Activated CD4-positive, alpha-beta T cell treated with anti-CD3 and anti-CD28 coated beads, Interleukin-2, amount 10 ng/mL, durations not matched to agents 7 days and 5 days (primary cell): ENCODE results near the gene DNAH17. TPM values are rescaled to one million over a fixed set of nuclear protein-coding genes. Genes with fewer than 3 reads are reported as not detected.

ENCODE experiments used
- CTCF ChIA-PET: fragments of 350-600 bp; sonication (Branson Sonifier 250); formaldehyde crosslinking; loops from one replicate; lab custom pipeline; 2021; ENCODE audit warnings: antibody characterized with exemption; lab: Charles Lee
- POLR2A ChIA-PET: fragments of 350-600 bp; sonication (Branson Sonifier 250); formaldehyde crosslinking; loops from one replicate; lab custom pipeline; 2021; ENCODE audit warnings: antibody characterized with exemption; lab: Charles Lee
- DNase-seq: peaks from one replicate; pipeline ENCODE4 v3.0.0-alpha.2; 2020
- H3K27ac Mint-ChIP-seq: one replicate; pipeline ENCODE4 v1.8.0; 2021; ENCODE audit warnings: mild to moderate bottlenecking, moderate library complexity, mixed read lengths
- H3K27me3 Mint-ChIP-seq: one replicate; pipeline ENCODE4 v1.8.0; 2021; ENCODE audit warnings: mixed read lengths
- H3K36me3 Mint-ChIP-seq: one replicate; pipeline ENCODE4 v1.8.0; 2021; ENCODE audit warnings: low read depth, mixed read lengths
- H3K4me1 Mint-ChIP-seq: one replicate; pipeline ENCODE4 v1.8.0; 2021; ENCODE audit warnings: mixed read lengths
- H3K4me3 Mint-ChIP-seq: one replicate; pipeline ENCODE4 v1.8.0; 2021; ENCODE audit warnings: mild to moderate bottlenecking, moderate library complexity, mixed read lengths
- H3K9me3 Mint-ChIP-seq: one replicate; pipeline ENCODE4 v1.8.0; 2021; ENCODE audit warnings: mixed read lengths
- total RNA-seq, 2 experiments: library from RNA; stranded (reverse); gene quantifications; one replicate each; pipeline ENCODE4 v1.2.3, GENCODE V29; 2021

The DNAH17 gene
- total RNA-seq, 2 experiments from 2014 or later = 0.07 to 0.15 TPM

GRCh38 chr17:78598013-78598471, 20.8 kb upstream of the DNAH17 start:
- no peaks in the 10 kb centered on the region for H3K9me3 Mint-ChIP-seq
- H3K4me1 Mint-ChIP-seq = peaks cover 7% of the 10 kb centered on the region
- no peak overlapping the region for H3K27ac Mint-ChIP-seq
- no peak overlapping the region for H3K4me3 Mint-ChIP-seq
- no peaks in the 10 kb centered on the region for H3K36me3 Mint-ChIP-seq
- DNase-seq = no peak
- peaks cover 6% of the 10 kb centered on the region for H3K27me3 Mint-ChIP-seq
- POLR2A ChIA-PET = no interaction called here
- CTCF ChIA-PET = interaction anchor here (0.6 kb wide), 1 partner anchor 10 kb away, joined by 3 read pairs; no protein-coding TSS in a partner anchor

- Mint-ChIP-seq H3K36me3 (no peaks in the 10 kb centered on the region), H3K4me1 (peaks cover 12% of the 10 kb centered on the region), H3K9me3 (no peaks in the 10 kb centered on the region), H3K4me3 (no peak overlapping the region), H3K27ac (no peak overlapping the region), H3K27me3 (peaks cover 6% of the 10 kb centered on the region)
- ChIA-PET POLR2A (no interaction called here), CTCF (interaction anchor here (0.6 to 1.4 kb wide), 2 partner anchors 16 to 285 kb away, joined by 3 to 8 read pairs; no protein-coding TSS in a partner anchor)
- DNase-seq = no peak
Measured at GRCh38 chr17:78596871-78597764, 19.9 kb upstream of the DNAH17 start.

GRCh38 chr17:78595135-78595810, 18.1 kb upstream of the DNAH17 start:
- POLR2A ChIA-PET = no interaction called here
- CTCF ChIA-PET = no interaction called here

GRCh38 chr17:78592991-78593329, 15.8 kb upstream of the DNAH17 start:
- Mint-ChIP-seq H3K9me3 (no peaks in the 10 kb centered on the region), H3K4me1 (peaks cover 15% of the 10 kb centered on the region), H3K4me3 (no peak overlapping the region), H3K27ac (no peak overlapping the region), H3K36me3 (no peaks in the 10 kb centered on the region), H3K27me3 (peaks cover 3% of the 10 kb centered on the region)
- ChIA-PET CTCF (interaction anchor here (0.6 kb wide), 1 partner anchor 10 kb away, joined by 4 read pairs; no protein-coding TSS in a partner anchor), POLR2A (no interaction called here)
- DNase-seq = no peak

More at GRCh38 chr17:78595135-78595810, 18.1 kb upstream of the DNAH17 start:
- H3K36me3 Mint-ChIP-seq = no peaks in the 10 kb centered on the region
- peaks cover 6% of the 10 kb centered on the region for H3K27me3 Mint-ChIP-seq
- H3K4me3 Mint-ChIP-seq = no peak overlapping the region
- peaks cover 15% of the 10 kb centered on the region for H3K4me1 Mint-ChIP-seq
- no peak for DNase-seq
- no peak overlapping the region for H3K27ac Mint-ChIP-seq
- H3K9me3 Mint-ChIP-seq = no peaks in the 10 kb centered on the region

- no peak overlapping the region for H3K27ac Mint-ChIP-seq
- H3K36me3 Mint-ChIP-seq = no peaks in the 10 kb centered on the region
- ChIA-PET POLR2A (interaction anchor here (0.6 kb wide), 1 partner anchor 31 kb away, joined by 5 read pairs; no protein-coding TSS in a partner anchor), CTCF (interaction anchor here (0.6 kb wide), 1 partner anchor 106 kb away, joined by 3 read pairs; no protein-coding TSS in a partner anchor)
- peaks cover 7% of the 10 kb centered on the region for H3K27me3 Mint-ChIP-seq
- DNase-seq = no peak
- peaks cover 8% of the 10 kb centered on the region for H3K4me1 Mint-ChIP-seq
- H3K4me3 Mint-ChIP-seq = no peak overlapping the region
- H3K9me3 Mint-ChIP-seq = no peaks in the 10 kb centered on the region
Measured at GRCh38 chr17:78591263-78591671, 14.1 kb upstream of the DNAH17 start.

GRCh38 chr17:78589885-78590284, 12.7 kb upstream of the DNAH17 start:
- no peak for DNase-seq
- Mint-ChIP-seq H3K27ac (no peak overlapping the region), H3K9me3 (no peaks in the 10 kb centered on the region), H3K4me1 (peaks cover 8% of the 10 kb centered on the region), H3K4me3 (no peak overlapping the region), H3K27me3 (peaks cover 6% of the 10 kb centered on the region), H3K36me3 (no peaks in the 10 kb centered on the region)
- POLR2A ChIA-PET = no interaction called here
- CTCF ChIA-PET = no interaction called here

GRCh38 chr17:78589031-78589675, 12.0 kb upstream of the DNAH17 start:
- no peaks in the 10 kb centered on the region for H3K36me3 Mint-ChIP-seq
- no peak overlapping the region for H3K4me3 Mint-ChIP-seq
- POLR2A ChIA-PET = no interaction called here
- no peak for DNase-seq
- H3K9me3 Mint-ChIP-seq = no peaks in the 10 kb centered on the region
- H3K4me1 Mint-ChIP-seq = peaks cover 8% of the 10 kb centered on the region
- CTCF ChIA-PET = no interaction called here
- no peak overlapping the region for H3K27ac Mint-ChIP-seq
- peaks cover 6% of the 10 kb centered on the region for H3K27me3 Mint-ChIP-seq

- Mint-ChIP-seq H3K27ac (no peak overlapping the region), H3K4me1 (peaks cover 8% of the 10 kb centered on the region), H3K9me3 (no peaks in the 10 kb centered on the region), H3K36me3 (no peaks in the 10 kb centered on the region), H3K27me3 (peaks cover 6% of the 10 kb centered on the region), H3K4me3 (no peak overlapping the region)
- ChIA-PET CTCF (no interaction called here), POLR2A (no interaction called here)
- DNase-seq = no peak
Measured at GRCh38 chr17:78588258-78589030, 11.2 kb upstream of the DNAH17 start.

- H3K4me1 Mint-ChIP-seq = no peaks in the 10 kb centered on the region
- POLR2A ChIA-PET = no interaction called here
- H3K4me3 Mint-ChIP-seq = no peak overlapping the region
- no peaks in the 10 kb centered on the region for H3K36me3 Mint-ChIP-seq
- no peaks in the 10 kb centered on the region for H3K9me3 Mint-ChIP-seq
- CTCF ChIA-PET = no interaction called here
- H3K27ac Mint-ChIP-seq = no peak overlapping the region
- H3K27me3 Mint-ChIP-seq = peaks cover 6% of the 10 kb centered on the region
- no peak for DNase-seq
Measured at GRCh38 chr17:78585006-78585630, 7.9 kb upstream of the DNAH17 start.

- H3K27me3 Mint-ChIP-seq = peaks cover 17% of the 10 kb centered on the region
- H3K4me3 Mint-ChIP-seq = no peak overlapping the region
- no peak overlapping the region for H3K27ac Mint-ChIP-seq
- H3K4me1 Mint-ChIP-seq = no peaks in the 10 kb centered on the region
- no peaks in the 10 kb centered on the region for H3K36me3 Mint-ChIP-seq
- no peaks in the 10 kb centered on the region for H3K9me3 Mint-ChIP-seq
- CTCF ChIA-PET = no interaction called here
- POLR2A ChIA-PET = no interaction called here
- DNase-seq = no peak
Measured at GRCh38 chr17:78583091-78583490, 5.9 kb upstream of the DNAH17 start.

GRCh38 chr17:78581304-78581703, 4.1 kb upstream of the DNAH17 start:
- Mint-ChIP-seq H3K27me3 (peaks cover 16% of the 10 kb centered on the region), H3K27ac (no peak overlapping the region), H3K9me3 (no peaks in the 10 kb centered on the region), H3K36me3 (no peaks in the 10 kb centered on the region), H3K4me1 (no peaks in the 10 kb centered on the region), H3K4me3 (no peak overlapping the region)
- CTCF ChIA-PET = interaction anchor here (1.2 to 1.8 kb wide), 3 partner anchors 12 to 21 kb away, joined by 4 to 8 read pairs (median 5); no protein-coding TSS in a partner anchor
- DNase-seq = no peak
- POLR2A ChIA-PET = no interaction called here
